ENCODE measurements around the gene LRRC15.
A peak's percentile ranks its signal among the peaks of the same experiment; 100 is the strongest.

LRRC15 gene

GRCh38 chr3:194332858-194333211 lies 36.7 kb downstream of the LRRC15 start:
- DNase-seq (ENCODE audit: low spot score): no peak

GRCh38 chr3:194330579-194330978 lies 39.0 kb downstream of the LRRC15 start:
- DNase-seq (ENCODE audit: low spot score): no peak

- DNase-seq (ENCODE audit: low spot score): no peak
Observed at GRCh38 chr3:194330160-194330559, 39.4 kb downstream of the LRRC15 start.

- DNase-seq (ENCODE audit: low spot score): no peak
Observed at GRCh38 chr3:194329583-194329965, 40.0 kb downstream of the LRRC15 start.

- DNase-seq (ENCODE audit: low spot score): no peak
Observed at GRCh38 chr3:194328942-194329582, 40.5 kb downstream of the LRRC15 start.

- no peak for DNase-seq (ENCODE audit: low spot score)
Observed at GRCh38 chr3:194328053-194328657, 41.4 kb downstream of the LRRC15 start.

GRCh38 chr3:194327218-194328052 lies 42.1 kb downstream of the LRRC15 start:
- DNase-seq (ENCODE audit: low spot score): no peak

- no peak for DNase-seq (ENCODE audit: low spot score)
Observed at GRCh38 chr3:194326968-194327217, 42.6 kb downstream of the LRRC15 start.

GRCh38 chr3:194326192-194326967 lies 43.2 kb downstream of the LRRC15 start:
- no peak for DNase-seq (ENCODE audit: low spot score)

GRCh38 chr3:194325424-194326153 lies 44.0 kb downstream of the LRRC15 start:
- DNase-seq (ENCODE audit: low spot score): no peak

GRCh38 chr3:194324823-194325327 lies 44.7 kb downstream of the LRRC15 start:
- DNase-seq (ENCODE audit: low spot score): no peak

GRCh38 chr3:194323785-194324735 lies 45.5 kb downstream of the LRRC15 start:
- no peak for DNase-seq (ENCODE audit: low spot score)

- DNase-seq (ENCODE audit: low spot score): peak; percentile 63
Observed at GRCh38 chr3:194322678-194323211, 46.8 kb downstream of the LRRC15 start.

- no peak for DNase-seq (ENCODE audit: low spot score)
Observed at GRCh38 chr3:194321693-194322640, 47.6 kb downstream of the LRRC15 start.

GRCh38 chr3:194320744-194321243 lies 48.7 kb downstream of the LRRC15 start:
- no peak for DNase-seq (ENCODE audit: low spot score)

GRCh38 chr3:194320100-194320499 lies 49.4 kb downstream of the LRRC15 start:
- no peak for DNase-seq (ENCODE audit: low spot score)

- no peak for DNase-seq (ENCODE audit: low spot score)
Observed at GRCh38 chr3:194318511-194319161, 50.9 kb downstream of the LRRC15 start.

- no peak for DNase-seq (ENCODE audit: low spot score)
Observed at GRCh38 chr3:194316918-194317317, 52.6 kb downstream of the LRRC15 start.

GRCh38 chr3:194315965-194316361 lies 53.6 kb downstream of the LRRC15 start:
- DNase-seq (ENCODE audit: low spot score): no peak

Measured in hematopoietic multipotent progenitor cell treated with erythropoietin and hydrocortisone succinate and interleukin-3 and kit ligand, for 17 days (in vitro differentiated cells).